Measurements from ENCODE around the gene AK5. TPM values are rescaled to one million over a fixed set of nuclear protein-coding genes. Genes with fewer than 3 reads are reported as not detected.
"Not testable (repeated sequence)": the region's sequence is repeated elsewhere in the genome, so short reads cannot be mapped to it uniquely, and the experiment has no call there.

Gene AK5
- total RNA-seq, 1 donor from 2014 or later, result not detected

- H3K27me3 Mint-ChIP-seq, result peaks cover under 1% of the 10 kb centered on the region
- intact Hi-C loops (cut with micrococcal nuclease), result no loop called here
- no peak overlapping the region for H3K27ac Mint-ChIP-seq
- no peak overlapping the region for H3K4me3 Mint-ChIP-seq
- H3K9me3 Mint-ChIP-seq, result no peaks in the 10 kb centered on the region
- ChIA-PET POLR2A (no interaction called here), CTCF (no interaction called here)
- DNase-seq (no peak), ATAC-seq (ENCODE audit: low read depth) (no peak)
- H3K36me3 Mint-ChIP-seq (ENCODE audit: low read depth), result no peaks in the 10 kb centered on the region
- H3K4me1 Mint-ChIP-seq, result no peaks in the 10 kb centered on the region
- no peak for TF ChIP-seq CTCF (IDR thresholded peaks at IDR 0.05)
These were observed 228.1 kb downstream of the AK5 start for GRCh38 chr1:77509898-77510297.

DNA sequence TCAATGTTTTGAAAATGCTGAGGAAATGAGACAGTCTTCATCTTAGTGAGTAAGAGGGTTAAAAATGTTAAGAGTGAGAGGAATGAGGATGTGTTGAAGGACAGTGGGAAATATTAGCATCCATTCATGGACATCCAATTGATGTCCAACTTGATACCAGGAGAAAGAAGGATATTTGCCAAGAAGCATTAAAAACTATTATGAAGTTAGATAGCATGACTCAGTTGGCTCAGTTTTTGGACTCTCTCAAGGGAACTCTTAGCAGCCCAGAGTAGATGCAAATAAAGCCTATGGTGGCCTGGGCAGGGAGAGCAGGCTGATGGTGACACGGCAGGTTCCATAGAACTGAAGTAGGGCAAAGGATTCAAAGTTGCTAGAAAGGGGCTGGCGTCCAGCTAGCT, 229.6 kb downstream of the AK5 start:
- DNase-seq (no peak), ATAC-seq (ENCODE audit: low read depth) (no peak)
- Mint-ChIP-seq H3K9me3 (no peaks in the 10 kb centered on the region), H3K27ac (no peak overlapping the region), H3K36me3 (ENCODE audit: low read depth) (no peaks in the 10 kb centered on the region), H3K4me3 (no peak overlapping the region), H3K27me3 (peaks cover 2% of the 10 kb centered on the region), H3K4me1 (no peaks in the 10 kb centered on the region)
- no peak for TF ChIP-seq CTCF (IDR thresholded peaks at IDR 0.05)
- ChIA-PET CTCF (interaction anchor here (0.7 kb wide), 1 partner anchor 21 kb away, joined by 3 read pairs; no protein-coding TSS in a partner anchor), POLR2A (no interaction called here)
- intact Hi-C loops (cut with micrococcal nuclease), result no loop called here

DNA sequence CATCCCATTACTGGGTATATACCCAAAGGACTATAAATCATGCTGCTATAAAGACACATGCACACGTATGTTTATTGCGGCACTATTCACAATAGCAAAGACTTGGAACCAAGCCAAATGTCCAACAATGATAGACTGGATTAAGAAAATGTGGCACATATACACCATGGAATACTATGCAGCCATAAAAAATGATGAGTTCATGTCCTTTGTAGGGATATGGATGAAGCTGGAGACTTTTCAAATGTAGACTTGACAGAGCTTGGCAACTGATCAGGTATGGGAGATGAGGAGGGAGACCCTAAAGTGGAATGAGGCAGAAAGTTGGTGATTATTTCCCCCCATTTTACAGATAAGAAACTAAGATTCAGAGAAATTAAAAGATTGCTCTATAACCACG, 230.8 kb downstream of the AK5 start:
- ATAC-seq (ENCODE audit: low read depth); CTCF ChIA-PET; DNase-seq; H3K27me3 Mint-ChIP-seq; H3K27ac Mint-ChIP-seq; H3K4me1 Mint-ChIP-seq; H3K36me3 Mint-ChIP-seq (ENCODE audit: low read depth); H3K4me3 Mint-ChIP-seq; POLR2A ChIA-PET; H3K9me3 Mint-ChIP-seq; intact Hi-C loops (cut with micrococcal nuclease): not testable (repeated sequence)

DNA sequence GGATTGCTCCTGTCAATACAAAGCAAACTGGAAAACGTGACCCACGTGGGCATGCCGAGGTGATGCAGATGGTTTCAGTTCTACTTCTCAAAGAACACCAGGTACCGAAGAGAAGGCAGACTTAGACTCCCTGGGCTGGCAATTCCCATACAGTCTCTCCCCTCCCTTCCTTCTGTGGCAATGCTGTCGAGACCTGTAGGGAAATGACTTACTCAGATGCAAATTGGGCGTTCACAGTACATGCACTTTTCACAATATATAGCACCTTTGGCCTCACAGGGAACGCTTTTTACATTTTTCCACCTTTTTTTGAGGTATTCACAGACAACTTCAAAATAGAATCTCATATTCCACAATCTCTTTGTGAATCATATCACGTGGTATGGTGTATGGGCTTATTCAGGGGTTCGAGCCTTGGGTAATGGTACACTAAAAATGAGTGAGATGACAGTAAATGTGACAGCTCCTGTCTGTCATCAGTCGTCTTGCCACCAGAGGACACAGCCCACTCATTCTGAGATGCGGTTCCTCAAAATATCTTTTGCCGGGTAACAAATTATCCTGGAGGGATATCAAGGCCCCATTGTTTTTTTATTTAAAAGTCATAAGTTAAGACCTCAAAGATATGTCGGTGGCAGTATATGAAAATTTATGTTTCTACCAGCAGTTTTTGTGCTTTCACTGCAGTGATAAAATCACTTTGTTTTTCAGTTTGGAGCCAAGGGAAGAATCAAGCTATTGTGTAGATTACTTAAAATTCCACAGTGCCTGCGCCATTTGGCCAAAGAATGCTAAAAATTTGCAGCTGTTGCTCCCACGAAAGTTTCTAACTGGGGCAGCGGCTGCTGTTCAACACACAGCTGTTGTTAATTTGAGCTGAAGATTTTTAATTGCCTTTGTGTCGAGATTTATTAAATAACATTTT, 232.3 kb downstream of the AK5 start:
- ChIA-PET POLR2A (no interaction called here), CTCF (no interaction called here)
- Mint-ChIP-seq H3K27me3 (peaks cover 2% of the 10 kb centered on the region), H3K27ac (no peak overlapping the region), H3K4me1 (no peaks in the 10 kb centered on the region), H3K36me3 (ENCODE audit: low read depth) (no peaks in the 10 kb centered on the region), H3K4me3 (no peak overlapping the region), H3K9me3 (peaks cover 4% of the 10 kb centered on the region)
- no peak for TF ChIP-seq CTCF (IDR thresholded peaks at IDR 0.05)
- DNase-seq (no peak), ATAC-seq (ENCODE audit: low read depth) (no peak)
- intact Hi-C loops (cut with micrococcal nuclease), result no loop called here

GRCh38 chr1:77514921-77515776, 233.3 kb downstream of the AK5 start:
- TF ChIP-seq CTCF (IDR thresholded peaks at IDR 0.05), result no peak
- no peaks in the 10 kb centered on the region for H3K4me1 Mint-ChIP-seq
- intact Hi-C loops (cut with micrococcal nuclease), result no loop called here

More at GRCh38 chr1:77514921-77515776, 233.3 kb downstream of the AK5 start:
- H3K4me3 Mint-ChIP-seq, result no peak overlapping the region
- ATAC-seq (ENCODE audit: low read depth) (no peak), DNase-seq (no peak)
- peaks cover 4% of the 10 kb centered on the region for H3K9me3 Mint-ChIP-seq
- ChIA-PET CTCF (no interaction called here), POLR2A (interaction anchor here (0.6 kb wide), 1 partner anchor 77 kb away, joined by 3 read pairs; no protein-coding TSS in a partner anchor)
- no peaks in the 10 kb centered on the region for H3K36me3 Mint-ChIP-seq (ENCODE audit: low read depth)
- H3K27me3 Mint-ChIP-seq, result peaks cover 2% of the 10 kb centered on the region
- H3K27ac Mint-ChIP-seq, result no peak overlapping the region

Data from activated B cell treated with CpG ODN at 0.5 μM for 24 hours (primary cell).